ENCODE measurements around the gene FLNB.

FLNB gene

GRCh38 chr3:58164906-58165821 is 156.9 kb downstream of the FLNB start:
- no peak for DNase-seq (ENCODE audit: low spot score)

DNA sequence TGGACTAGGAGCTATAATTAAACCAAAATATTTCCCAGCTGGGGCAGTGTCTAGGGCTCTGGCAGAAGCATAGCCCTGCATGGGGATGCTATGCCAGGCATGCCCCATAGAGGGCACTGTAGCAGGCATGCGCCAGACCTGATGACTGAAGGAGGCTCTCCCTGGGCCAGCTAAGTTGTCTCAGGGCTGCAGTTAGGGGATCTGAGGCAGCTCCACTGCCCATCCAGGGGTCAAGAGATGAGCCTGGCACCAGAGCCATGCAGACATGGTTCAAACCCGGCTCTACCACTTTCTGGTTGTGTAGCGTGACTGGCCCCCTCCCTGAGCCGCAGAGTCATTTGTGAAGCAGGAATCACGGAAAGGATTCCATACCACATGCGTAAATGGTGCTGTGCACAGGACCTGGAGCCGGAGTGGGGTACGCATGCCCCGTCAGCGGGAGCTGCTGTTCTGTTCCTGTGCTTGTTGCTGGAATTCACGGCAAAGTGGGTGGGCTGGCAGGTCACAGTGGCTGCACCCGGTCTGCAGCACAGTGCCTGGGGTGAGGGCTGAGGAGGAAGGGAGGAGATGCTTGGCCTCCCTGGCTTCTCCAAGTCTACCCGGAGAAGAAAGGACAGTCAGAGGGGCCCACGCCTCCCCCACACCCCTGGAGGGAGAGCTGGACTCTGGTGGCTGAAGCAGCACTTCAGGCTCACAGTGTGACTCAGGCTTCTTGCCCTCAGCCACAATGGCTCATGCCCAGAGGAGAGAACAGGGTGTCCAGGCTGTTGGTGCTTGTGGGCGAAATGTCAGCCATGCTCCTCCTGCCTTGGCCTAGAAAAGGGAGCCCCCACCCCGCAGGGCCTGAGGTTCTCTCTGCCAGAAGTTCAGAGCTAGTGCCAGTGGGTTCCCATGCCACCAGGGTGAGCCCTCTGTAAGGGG is 159.5 kb downstream of the FLNB start:
- peak; percentile 84 for DNase-seq (ENCODE audit: low spot score)

GRCh38 chr3:58168498-58168897 is 160.3 kb downstream of the FLNB start:
- no peak for DNase-seq (ENCODE audit: low spot score)

DNA sequence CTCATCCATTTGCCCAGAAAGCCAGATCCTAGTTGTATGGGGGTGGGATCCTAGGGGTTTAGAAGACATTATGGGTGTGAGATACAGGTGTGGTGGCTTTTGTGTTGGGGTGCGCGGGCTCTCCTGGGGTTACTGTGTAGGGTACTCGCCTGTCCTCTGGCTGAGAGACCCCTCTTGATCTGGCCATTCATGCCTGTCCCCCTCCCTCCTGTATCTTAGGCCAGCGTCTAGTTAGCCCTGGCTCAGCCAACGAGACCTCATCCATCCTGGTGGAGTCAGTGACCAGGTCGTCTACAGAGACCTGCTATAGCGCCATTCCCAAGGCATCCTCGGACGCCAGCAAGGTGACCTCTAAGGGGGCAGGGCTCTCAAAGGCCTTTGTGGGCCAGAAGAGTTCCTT is 161.1 kb downstream of the FLNB start:
- no peak for DNase-seq (ENCODE audit: low spot score)

- no peak for DNase-seq (ENCODE audit: low spot score)
Measured at GRCh38 chr3:58170376-58170775, 162.2 kb downstream of the FLNB start.

DNA sequence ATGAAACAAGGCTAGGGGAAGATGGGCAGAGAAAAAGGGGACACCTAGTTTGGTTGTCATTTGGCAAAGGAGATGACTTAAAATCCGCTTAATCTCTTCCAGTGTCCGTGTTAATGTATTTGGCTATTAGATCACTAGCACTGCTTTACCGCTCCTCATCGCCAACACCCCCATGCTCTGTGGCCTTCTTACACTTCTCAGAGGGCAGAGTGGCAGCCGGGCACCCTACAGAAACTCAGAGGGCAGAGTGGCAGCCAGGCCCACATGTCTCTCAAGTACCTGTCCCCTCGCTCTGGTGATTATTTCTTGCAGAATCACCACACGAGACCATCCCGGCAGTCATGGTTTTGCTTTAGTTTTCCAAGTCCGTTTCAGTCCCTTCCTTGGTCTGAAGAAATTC is 162.9 kb downstream of the FLNB start:
- DNase-seq (ENCODE audit: low spot score): no peak

DNA sequence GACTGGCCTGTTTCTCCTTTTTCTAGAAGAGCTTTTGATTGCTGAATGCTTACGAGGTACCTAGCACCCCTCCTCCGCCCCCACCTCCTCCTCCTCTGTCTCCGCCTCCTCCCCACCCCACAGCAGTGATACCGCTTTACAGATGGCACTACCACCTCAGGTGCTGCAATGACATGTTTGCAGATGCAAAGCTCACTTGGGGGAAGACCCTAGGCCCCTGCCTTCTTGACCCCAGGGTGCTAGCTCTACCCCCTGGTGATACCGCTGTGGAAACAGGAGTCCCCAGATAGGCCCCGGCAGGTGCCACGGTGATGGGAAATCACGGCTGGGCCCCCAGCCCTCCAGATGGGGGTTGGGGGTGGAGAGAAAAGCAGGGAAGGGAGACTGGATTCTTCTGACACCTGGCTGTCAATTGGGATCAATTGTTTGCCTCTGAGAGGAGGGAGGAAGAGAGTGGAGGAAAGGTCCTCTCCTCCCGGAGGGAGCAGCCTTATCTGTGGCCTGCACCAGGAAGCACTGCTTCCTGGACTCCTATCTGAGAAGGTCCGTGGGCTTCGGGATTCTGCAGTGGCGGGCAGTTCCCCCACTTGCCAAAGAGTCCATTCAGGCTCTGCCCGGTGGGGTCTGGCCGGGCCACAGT is 164.9 kb downstream of the FLNB start:
- no peak for DNase-seq (ENCODE audit: low spot score)

DNA sequence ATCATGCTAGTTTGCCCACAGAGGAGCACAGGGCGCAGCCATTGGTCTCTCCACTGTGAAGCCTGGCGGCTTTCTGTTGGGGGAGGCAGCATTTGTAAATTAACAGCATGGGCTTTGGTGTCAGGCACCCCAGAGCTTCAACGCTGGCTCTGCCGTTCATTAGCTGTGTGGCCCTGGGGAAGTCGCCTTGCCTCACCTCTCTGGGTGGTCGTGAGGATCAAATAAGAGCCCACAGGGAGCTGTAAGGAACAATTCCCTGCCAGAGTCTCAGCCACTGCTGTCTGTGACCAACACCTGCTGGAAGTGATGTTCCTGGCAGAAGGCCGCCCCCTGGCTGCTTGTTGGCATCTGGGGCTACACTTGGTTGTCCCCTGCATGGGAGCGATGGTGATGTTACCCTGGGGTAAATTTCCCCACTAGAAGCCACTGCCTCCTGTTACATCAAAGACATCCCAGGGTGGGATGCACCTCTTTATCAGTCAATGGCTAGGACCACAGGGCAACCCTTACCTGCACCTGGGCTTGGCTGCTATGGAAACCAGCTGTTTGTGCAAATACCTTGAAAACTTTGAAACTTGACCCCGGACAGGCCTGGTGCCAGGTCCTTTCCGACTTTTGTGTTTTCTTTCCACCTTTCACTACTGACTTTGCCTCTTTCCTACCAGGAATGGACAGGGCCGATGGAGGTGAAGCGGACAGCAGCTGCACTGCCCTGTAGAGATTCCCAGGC is 165.6 kb downstream of the FLNB start:
- DNase-seq (ENCODE audit: low spot score): no peak

GRCh38 chr3:58175187-58175436 is 166.9 kb downstream of the FLNB start:
- DNase-seq (ENCODE audit: low spot score): no peak

DNA sequence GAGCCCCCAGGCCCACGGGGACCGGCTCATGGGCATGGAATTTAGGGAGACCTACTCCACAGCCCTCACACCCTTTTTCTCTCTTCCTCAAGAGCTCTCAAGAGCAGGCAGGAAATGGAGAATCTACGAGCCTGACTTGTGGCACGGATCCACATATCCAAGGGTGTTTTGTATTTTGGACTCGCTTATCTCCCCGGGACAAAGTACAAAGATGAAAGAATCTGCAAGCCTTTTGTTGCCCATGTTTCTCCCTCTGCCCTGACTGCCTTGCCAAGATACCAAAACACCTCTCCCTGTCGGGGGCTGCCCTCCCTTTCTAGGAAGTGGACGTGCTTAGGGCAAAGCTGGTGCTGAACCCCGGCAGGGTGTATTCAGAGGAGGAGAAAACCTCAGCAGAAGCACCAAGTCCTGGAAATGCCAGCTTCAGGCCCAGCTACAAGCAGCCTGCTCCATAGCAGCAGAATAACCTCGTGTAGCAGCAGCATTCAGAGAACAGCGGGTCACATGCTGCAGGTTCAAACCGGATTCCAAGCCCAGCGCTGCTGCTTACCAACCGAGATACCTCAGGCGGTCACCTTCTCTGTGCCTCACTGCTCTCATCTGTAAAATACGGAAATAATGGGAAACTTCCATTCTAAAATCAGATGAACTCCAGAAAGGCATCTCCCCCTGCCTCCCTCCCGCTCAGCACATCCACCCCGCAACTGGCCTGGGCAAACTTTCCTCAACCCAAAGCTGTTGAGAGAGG is 167.4 kb downstream of the FLNB start:
- DNase-seq (ENCODE audit: low spot score): no peak

- DNase-seq (ENCODE audit: low spot score): no peak
Measured at GRCh38 chr3:58176185-58176530, 167.9 kb downstream of the FLNB start.

DNA sequence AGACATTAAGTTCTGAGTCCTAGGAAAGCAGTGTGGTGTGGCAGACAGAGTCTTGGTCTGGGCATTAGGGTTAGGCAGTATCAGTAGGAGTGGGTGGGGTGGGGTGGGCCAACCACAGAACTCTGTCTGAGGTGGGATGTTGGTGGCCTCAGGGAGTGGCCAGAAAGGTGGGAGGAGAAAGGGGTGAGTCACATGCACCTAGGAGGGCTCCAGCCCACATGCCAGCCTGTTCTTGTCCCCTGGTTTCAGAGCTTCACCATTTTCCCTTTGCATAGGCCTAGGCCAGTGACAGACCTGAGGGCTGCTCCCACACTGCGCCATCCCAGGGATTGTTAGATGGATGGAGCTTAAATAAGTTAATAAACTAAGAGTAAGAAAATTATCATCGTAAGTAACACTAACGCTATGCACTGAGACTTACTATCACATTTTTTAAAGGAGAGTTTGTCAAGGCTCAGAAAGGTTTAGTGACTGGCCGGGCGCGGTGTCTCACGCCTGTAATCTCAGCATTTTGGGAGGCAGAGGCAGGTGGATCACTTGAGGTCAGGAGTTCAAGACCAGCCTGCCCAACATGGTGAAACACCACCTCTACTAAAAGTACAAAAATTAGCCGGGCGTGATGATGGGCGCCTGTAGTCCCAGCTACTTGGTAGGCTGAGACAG is 168.7 kb downstream of the FLNB start:
- no peak for DNase-seq (ENCODE audit: low spot score)

DNA sequence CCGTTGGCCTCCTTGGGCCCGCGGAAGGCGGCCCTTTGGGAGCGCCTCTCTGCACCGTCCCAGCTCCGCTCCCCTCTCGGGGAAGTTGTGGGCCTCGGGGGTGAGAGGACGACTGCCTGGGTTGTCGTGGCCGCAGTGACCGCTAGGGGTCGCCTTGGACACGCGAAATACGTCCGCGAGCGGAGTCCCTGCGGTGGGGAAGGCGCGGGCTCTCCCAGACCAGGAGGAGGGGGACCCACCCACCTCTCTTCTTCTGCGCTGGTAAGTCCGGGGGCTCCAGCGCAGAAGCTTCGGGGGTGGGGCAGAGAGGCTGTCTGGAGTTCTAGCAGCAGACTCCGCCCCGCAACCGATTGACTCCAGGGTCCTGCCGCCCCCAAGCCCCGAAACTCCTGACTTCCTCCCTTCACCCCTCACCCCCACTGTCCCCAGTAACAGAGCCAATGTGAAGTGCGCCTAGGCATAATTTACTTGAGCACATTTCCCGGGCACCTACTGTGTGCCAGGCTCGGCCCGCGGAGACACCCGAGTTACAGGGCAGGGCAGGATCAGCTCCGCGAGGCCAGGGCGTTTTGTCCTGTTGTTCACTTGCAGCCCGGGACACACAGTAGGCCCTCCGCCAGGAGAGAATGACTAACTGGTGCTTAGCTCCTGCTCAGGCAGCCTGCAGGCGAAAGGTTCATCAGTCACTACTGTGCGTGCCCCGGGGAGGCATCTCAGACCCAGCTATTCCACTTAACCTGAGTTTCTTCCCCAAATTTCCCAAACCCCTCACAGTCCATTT is 169.7 kb downstream of the FLNB start:
- DNase-seq (ENCODE audit: low spot score): peak; percentile 77

DNA sequence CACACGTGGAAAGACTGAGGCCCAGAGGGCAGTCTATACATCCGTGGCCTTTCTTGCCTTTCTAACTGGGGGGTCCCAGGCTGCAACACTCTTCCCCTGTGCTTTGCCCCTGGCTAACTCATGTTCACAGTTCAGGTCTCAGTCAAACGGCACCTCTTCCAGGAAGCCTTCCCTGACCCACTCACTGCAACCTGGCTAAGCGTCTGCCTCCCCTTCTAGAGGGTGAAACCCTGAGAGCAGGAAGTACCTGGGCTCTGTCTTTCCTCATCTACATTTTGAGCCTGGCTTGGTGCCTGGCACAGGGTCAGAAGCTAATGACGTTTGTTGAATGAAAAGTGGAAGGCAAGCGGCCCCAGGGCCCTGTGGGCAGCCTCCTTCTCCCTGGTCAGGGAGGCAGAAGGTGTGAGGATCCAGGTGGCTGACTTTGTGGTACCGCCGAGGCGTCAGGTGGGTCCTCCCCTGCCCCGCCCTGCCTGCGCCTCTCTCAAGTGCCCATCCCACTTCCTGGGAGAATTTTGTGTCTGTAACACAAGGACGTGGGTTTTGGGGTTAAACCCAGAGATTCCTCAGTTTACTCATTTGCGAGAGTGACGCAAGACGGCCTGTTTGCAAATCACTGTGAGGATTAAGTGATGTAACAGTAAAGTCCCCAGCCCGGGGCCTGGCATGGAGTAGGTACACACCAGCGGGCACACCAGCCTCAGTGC is 170.5 kb downstream of the FLNB start:
- no peak for DNase-seq (ENCODE audit: low spot score)

DNA sequence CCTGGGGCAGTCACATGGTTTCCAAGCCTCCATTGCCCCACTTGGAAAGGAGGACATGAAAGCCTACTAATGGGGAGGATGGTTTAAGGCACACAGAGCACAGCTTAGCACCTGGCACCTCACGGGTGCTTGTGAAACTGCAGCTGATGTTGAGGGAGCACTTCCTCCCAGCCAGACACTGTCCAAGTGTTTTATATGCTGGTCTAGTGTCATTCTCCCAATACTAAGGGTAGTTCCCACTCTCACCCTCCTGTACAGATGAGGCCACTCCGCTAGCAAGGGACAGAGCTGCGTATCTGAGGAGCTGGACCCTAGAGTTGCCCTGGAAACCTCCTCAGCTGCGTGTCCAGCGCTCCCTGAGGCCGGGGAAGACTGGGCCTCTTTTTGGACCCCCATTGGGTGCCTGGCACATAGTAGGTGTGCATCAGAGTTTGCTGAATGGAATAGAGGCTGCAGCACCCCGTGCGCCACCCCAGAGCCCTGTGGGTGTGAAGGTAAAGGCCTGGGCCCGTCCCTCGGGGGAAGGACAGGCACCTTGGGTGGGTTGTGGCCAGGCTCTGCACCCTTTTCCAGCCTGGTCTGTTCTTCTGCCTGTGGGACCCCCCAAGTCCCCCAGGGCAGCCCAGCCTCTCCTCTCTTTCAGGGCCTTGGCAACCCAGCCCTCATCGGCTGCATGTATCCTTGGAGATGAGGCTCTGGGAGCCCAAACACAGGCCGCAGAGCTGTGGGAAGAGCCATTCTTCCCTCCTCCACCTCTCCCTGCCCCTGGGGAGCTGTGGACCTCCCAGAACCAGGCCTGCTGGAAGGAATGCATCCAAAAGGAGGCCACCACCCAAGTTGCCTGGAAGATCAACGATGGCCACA is 171.2 kb downstream of the FLNB start:
- DNase-seq (ENCODE audit: low spot score): no peak

- DNase-seq (ENCODE audit: low spot score): no peak
Measured at GRCh38 chr3:58180099-58180880, 172.1 kb downstream of the FLNB start.

- DNase-seq (ENCODE audit: low spot score): no peak
Measured at GRCh38 chr3:58180940-58181587, 172.8 kb downstream of the FLNB start.

Data from COLO829 (cell line).